HG03460 (cell line): ENCODE results near the gene VDAC2.
A peak's percentile ranks its signal among the peaks of the same experiment; 100 is the strongest.
"Not testable (repeated sequence)": the region's sequence is repeated elsewhere in the genome, so short reads cannot be mapped to it uniquely, and the experiment has no call there.

Experiments used
- ATAC-seq: cut with Tn5 transposase; IDR thresholded peaks from one replicate; pipeline ENCODE4 v1.9.1; 2021; ENCODE audit not compliant: unreplicated experiment

The VDAC2 gene

DNA sequence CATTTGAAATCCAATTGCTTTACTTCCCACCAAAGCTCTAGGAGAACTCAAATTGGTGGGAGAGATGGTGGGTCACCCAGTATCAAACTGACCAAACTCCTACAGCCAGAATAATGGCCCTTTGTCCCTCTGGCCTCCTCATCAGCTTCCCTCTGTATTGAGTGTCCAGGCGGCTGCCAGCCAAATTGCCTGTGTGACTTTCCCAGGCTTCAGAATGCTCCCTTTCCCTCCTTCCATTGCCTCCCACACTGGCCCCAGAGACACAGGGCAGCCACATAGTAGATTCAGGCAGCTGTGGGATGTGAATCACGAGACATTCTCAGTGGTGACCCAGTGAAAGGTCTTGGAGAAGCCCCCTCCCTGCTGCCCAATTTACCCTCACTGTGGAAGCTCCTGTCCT lies 12.7 kb upstream of the VDAC2 start:
- no peak for ATAC-seq

- ATAC-seq, result not testable (repeated sequence)
Measured at GRCh38 chr10:75199949-75200348, 10.6 kb upstream of the VDAC2 start.

- ATAC-seq, result no peak
Measured at GRCh38 chr10:75201793-75202307, 8.7 kb upstream of the VDAC2 start.

- ATAC-seq, result no peak
Measured at GRCh38 chr10:75202321-75203045, 8.1 kb upstream of the VDAC2 start.

GRCh38 chr10:75203046-75203620 lies 7.5 kb upstream of the VDAC2 start:
- not testable (repeated sequence) for ATAC-seq

DNA sequence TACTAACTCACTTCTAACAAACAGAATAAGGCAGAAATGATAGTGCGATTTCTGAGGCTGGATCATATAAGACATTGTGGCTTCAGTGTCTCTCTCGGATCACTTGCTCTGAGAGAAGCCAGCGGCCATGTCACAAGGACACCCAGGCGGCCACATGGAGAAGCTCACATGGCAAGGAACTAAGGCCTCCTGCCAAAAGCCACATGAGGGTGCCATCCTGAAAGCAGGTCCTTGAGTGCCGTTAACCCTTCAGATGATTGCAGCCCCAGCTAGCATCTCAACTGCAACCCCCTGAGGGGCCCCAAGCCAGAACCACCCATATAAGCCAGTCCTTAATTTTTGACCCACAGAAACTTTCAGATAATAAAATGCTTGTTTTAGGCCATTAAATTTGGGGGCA lies 6.9 kb upstream of the VDAC2 start:
- no peak for ATAC-seq

DNA sequence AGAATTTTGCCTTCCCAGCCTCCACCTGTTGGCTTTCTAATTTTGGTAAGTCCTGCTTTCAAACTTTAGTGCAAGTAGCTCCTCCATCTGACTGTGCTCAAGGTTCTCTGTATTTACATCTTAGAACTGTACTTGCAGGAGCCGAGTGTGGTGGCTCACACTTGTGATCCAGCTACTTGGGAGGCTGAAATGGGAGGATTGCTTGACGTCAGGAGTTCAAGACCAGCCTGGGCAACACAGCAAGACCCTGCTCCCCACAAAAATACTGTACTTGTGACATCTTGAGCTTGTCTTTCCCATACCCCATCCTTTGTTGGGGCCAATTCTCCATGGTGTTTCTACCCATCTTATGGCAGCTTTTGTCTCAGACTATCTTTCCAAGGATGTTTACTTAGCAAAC lies 4.7 kb upstream of the VDAC2 start:
- ATAC-seq, result no peak

- not testable (repeated sequence) for ATAC-seq
Measured at GRCh38 chr10:75206638-75207037, 4.0 kb upstream of the VDAC2 start.

- ATAC-seq, result no peak
Measured at GRCh38 chr10:75207079-75207856, 3.3 kb upstream of the VDAC2 start.

- ATAC-seq, result no peak
Measured at GRCh38 chr10:75207857-75208144, 2.8 kb upstream of the VDAC2 start.

DNA sequence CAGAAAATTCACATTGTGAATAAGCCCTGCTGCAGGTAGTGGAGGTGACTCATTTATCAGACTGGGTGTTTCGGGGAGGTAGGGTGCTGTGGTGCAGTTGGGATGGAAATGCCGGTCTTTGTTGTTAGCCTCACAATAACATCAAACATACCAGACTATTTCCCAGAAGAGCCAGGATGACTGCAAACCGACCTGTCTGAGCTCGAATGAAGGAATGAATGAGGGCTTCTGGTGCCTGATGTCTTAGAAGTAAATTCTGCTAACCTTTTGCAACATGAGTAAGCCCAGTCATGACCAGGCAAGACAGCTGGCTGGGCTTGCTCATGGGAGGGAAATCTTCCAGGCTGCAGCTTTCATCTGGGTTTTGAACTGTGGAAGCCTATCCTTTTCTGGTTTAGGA lies 2.4 kb upstream of the VDAC2 start:
- ATAC-seq, result no peak

- no peak for ATAC-seq
Measured at GRCh38 chr10:75209086-75209920, 1.3 kb upstream of the VDAC2 start.

DNA sequence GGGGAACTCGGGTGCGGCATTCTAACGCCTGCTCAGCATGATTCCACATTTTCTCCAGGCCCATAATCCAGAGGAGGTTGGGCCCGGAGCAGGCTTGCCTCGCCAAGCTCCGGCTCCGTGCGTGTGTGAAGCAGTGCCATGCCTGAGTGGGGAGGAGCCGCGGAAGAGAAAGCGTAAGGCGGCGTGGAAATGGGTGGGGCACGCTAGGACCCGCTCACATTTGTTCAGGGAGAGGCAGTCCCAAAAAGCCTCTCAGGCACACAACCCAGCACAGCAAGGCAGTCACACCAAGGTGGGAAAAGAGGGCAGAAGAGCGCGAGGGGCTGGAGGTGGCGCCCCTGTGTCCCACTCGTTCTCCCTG lies 695 bp upstream of the VDAC2 start:
- ATAC-seq, result peak; percentile 53

DNA sequence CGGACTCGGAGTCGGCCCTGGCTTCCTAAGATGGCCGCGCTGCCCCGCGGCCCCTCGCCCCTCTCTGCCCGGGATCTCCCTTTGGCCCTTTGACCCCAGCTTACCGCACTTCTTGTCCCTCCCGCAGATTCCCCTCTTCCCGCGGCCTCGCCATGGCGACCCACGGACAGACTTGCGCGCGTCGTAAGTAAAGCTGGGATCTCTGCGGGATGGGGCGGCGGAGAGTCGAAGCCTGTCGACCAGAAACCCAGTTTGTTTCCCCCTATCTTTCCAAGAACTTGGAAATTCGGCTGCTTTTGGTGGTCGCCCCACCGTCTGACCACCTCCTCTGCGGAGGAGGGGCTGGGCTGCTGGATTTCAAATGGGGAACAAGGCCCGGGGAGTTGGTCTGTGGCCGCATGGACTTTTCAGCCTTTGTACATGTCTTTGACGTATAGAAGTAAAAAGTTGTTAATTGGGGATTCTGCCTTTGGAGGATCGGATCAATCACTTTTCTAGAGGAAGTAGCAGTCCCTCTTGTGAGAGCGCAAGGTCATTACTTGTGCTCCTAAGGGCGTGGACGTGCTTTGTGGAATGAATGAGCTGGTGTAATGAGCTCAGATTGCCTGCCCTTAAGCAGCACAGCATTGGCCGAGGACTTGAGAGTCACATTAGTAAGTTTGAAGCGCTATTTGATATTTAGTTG lies 553 bp downstream of the VDAC2 start:
- no peak for ATAC-seq

DNA sequence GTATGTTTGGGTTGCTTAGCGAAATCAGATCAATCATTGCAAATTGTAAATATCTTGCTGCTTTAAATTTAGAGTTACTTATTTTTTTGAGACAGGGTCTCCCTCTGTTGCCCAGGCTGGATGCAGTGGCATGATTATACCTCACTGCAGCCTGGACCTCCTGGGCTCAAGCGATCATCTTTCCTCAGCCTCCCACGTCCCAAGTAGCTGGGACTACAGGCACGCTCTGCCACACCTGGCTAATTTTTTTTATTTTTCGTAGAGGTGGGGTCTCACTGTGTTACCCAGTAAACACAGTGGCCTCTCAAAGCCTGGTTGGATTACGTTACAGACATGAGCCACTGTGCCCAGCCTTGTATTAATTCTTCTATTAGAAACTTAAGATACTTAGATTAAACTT lies 1.7 kb downstream of the VDAC2 start:
- no peak for ATAC-seq

DNA sequence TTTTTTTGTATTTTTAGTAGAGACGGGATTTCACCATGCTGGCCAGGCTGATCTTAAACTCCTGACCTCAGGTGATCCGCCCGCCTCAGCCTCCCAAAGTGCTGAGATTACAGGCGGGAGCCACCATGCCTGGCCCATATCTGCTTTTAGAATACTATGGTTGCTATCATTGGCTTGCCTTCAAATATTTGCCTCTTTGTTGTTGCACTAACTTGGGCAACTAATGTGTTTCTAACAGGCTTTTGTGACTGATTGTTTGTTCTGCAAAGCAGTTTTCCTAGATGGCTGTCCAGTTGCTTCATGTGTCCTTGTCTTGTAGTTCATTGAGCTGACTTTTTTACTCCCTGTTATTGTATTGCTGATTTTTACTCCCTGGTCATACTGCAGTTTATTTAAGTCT lies 9.7 kb downstream of the VDAC2 start:
- no peak for ATAC-seq

DNA sequence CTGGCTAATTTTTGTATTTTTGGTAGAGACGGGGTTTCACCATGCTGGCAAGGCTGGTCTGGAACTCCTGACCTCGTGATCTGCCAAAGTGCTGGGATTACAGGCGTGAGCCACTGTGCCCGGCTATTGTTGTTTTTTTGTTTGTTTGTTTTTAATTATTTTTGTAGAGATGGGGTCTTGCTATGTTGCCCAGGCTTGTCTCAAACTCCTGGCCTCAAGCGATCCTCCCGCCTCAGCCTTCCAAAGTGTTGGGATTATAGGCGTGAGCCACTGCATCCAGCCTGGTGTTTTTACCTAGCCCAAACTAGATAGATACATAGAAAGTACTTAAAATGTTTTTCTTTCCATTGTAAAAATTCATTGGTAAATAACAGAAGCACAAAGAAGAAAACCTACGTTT lies 10.9 kb downstream of the VDAC2 start:
- not testable (repeated sequence) for ATAC-seq

GRCh38 chr10:75223507-75223906 lies 12.9 kb downstream of the VDAC2 start:
- no peak for ATAC-seq

DNA sequence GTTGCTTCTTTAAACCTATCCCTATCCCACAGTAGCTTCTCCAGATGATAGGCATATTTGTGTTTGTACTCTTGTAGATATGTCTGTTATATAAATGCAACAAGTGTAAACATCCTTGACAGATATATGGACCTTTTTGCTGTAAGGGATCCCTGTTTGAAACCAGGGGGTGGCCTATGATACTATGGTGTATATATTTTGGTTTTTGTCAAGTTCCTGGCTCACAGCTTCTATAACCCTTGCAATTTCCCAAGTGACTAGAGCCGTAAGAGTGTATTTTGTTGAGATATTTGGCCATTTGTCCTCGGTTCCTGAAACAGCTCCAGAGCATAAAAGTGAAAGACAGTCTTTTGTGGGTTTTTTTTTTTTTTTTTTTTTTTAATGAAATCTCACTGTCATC lies 15.5 kb downstream of the VDAC2 start:
- no peak for ATAC-seq

GRCh38 chr10:75226656-75227055 lies 16.1 kb downstream of the VDAC2 start:
- no peak for ATAC-seq

- no peak for ATAC-seq
Measured at GRCh38 chr10:75228278-75228677, 17.7 kb downstream of the VDAC2 start.
